Measurements from ENCODE around the gene ITGAL.
"Not testable (repeated sequence)": the region's sequence is repeated elsewhere in the genome, so short reads cannot be mapped to it uniquely, and the experiment has no call there.

The ITGAL gene

GRCh38 chr16:30457743-30458560 lies 14.6 kb upstream of the ITGAL start:
- DNase-seq (ENCODE audit: low read depth), result no peak

DNA sequence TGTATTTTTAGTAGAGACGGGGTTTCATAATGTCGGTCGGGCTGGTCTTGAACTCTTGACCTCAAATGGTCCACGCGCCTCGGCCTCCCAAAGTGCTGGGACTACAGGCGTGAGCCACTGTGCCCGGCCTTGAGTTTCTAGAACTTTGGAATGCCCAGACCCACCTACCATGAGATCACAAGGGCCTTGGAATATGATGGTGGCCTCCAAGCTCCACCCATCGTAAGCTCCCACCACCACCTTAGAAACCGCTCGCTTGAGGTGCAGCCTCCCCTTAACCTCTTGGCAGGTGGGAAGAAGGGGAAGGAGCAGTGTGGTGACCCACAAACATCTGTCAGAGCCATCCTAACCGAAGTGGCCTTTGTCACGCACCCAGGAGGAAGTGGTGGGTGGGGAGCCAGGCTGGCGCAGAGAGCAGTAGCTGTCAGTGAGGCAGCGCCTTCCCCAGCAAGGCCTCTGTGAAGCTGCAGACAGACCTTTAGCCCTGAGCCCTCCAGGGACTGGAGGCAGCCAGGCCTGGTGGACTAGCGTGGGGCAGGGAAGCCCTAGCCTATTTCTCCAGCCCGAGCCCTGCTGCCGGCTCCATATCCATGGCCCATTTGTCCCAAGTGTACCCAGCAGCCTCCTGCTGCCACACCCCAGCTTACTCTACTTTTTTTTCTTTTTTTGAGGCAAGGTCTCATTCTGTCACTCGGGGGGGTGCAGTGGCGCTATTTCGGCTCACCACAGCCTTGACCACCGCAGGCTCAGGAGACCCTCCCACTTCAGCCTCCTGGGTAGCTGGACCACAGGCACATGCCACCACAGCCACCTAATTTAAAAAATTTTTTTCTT lies 13.8 kb upstream of the ITGAL start:
- no peak for DNase-seq (ENCODE audit: low read depth)

- DNase-seq (ENCODE audit: low read depth), result no peak
These were observed 13.1 kb upstream of the ITGAL start for GRCh38 chr16:30459456-30459855.

- DNase-seq (ENCODE audit: low read depth), result not testable (repeated sequence)
These were observed 11.1 kb upstream of the ITGAL start for GRCh38 chr16:30461426-30461825.

DNA sequence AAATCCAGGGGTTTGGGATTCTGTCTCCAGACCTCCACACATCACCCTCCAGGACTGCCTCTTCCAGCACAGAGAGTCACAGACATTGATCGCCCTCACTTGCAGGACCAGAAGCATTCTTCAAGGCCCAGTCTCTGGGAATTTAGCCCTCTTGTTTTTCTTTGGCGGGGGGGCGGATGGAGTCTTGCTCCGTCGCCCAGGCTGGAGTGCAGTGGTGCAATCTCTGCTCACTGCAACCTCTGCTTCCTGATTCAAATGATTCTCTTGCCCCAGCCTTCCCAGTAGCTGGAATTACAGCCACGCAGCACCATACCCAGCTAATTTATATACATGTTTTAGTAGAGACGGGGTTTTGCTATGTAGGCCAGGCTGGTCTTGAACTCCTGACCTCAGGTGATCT lies 8.5 kb upstream of the ITGAL start:
- no peak for DNase-seq (ENCODE audit: low read depth)

- no peak for DNase-seq (ENCODE audit: low read depth)
These were observed 2.4 kb upstream of the ITGAL start for GRCh38 chr16:30470170-30470512.

- DNase-seq (ENCODE audit: low read depth), result no peak
These were observed 1.9 kb upstream of the ITGAL start for GRCh38 chr16:30470632-30470995.

GRCh38 chr16:30473231-30474073 lies 910 bp downstream of the ITGAL start:
- DNase-seq (ENCODE audit: low read depth), result no peak

- DNase-seq (ENCODE audit: low read depth), result no peak
These were observed 1.5 kb downstream of the ITGAL start for GRCh38 chr16:30474074-30474452.

DNA sequence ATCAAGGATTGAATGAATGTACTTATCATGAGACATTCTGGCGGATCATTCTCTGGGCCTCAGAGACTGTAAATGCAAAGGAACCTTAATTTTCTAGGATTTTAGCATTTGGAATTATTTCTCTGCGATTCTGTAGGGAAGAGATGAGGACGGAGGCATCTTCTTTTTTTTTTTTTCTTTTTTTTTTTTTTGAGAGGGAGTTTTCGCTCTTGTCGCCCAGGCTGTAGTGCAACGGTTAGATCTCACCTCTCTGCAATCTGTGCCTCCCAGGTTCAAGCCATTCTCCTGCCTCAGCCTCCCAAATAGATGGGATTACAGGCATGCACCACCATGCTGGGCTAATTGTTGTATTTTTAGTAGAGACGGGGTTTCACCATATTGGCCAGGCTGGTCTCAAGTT lies 2.1 kb downstream of the ITGAL start:
- no peak for DNase-seq (ENCODE audit: low read depth)

- no peak for DNase-seq (ENCODE audit: low read depth)
These were observed 4.4 kb downstream of the ITGAL start for GRCh38 chr16:30476991-30477390.

- DNase-seq (ENCODE audit: low read depth), result not testable (repeated sequence)
These were observed 5.2 kb downstream of the ITGAL start for GRCh38 chr16:30477773-30478172.

GRCh38 chr16:30478766-30479478 lies 6.4 kb downstream of the ITGAL start:
- DNase-seq (ENCODE audit: low read depth), result no peak

GRCh38 chr16:30481381-30481780 lies 8.8 kb downstream of the ITGAL start:
- no peak for DNase-seq (ENCODE audit: low read depth)

- DNase-seq (ENCODE audit: low read depth), result peak; percentile 6
These were observed 9.8 kb downstream of the ITGAL start for GRCh38 chr16:30482366-30482765.

GRCh38 chr16:30484887-30485286 lies 12.3 kb downstream of the ITGAL start:
- no peak for DNase-seq (ENCODE audit: low read depth)

- DNase-seq (ENCODE audit: low read depth), result peak; percentile 72
These were observed 13.4 kb downstream of the ITGAL start for GRCh38 chr16:30485818-30486436.

GRCh38 chr16:30488764-30489605 lies 16.4 kb downstream of the ITGAL start:
- DNase-seq (ENCODE audit: low read depth), result no peak

DNA sequence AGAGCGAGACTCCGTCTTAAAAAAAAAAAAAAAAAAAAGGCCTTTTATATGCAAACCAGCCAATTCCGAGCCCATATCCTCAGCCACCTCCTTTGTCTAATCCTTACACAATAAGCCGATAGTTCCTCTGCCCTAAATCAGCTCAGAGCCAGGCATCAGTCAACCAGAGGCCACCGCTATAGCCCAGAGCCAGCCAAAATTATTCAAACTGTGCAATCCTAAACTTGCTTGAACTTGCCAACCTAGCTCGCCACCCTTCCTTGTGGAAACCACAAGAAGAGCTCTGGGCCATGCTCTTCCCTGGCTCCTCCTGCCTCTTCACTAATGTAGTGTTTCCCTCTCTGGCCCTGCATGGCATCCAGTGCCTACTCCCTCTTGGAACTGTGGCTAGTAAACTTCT lies 17.7 kb downstream of the ITGAL start:
- no peak for DNase-seq (ENCODE audit: low read depth)

DNA sequence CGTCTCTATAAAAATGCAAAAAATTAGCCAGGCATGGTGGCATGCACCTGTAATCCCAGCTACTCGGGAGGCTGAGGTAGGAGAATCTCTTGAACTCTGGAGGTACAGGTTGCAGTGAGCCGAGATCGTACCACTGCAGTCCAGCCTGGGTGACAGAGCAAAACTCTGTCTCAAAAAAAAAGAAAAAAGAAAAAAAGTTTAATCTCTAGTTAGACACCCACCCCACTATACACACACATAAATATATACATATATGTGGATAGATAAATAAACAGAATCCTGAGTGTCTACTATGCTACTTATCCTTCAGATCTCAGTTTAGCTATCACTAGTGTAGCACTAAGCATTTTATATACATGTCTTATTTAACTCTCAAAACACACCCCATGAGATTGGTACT lies 18.7 kb downstream of the ITGAL start:
- no peak for DNase-seq (ENCODE audit: low read depth)

Data from EH (cell line).